Calu3 (cell line): ENCODE results near the gene ZCCHC3. TPM values are rescaled to one million over a fixed set of nuclear protein-coding genes. Genes with fewer than 3 reads are reported as not detected.

ENCODE experiments used
- BruUV-seq: library from RNA; stranded (reverse); fragments of 400-500 nt; replicated peaks from 2 replicates; lab custom pipeline; 2021; lab: Mats Ljungman, UMichigan
- CTCF ChIA-PET: fragments of 300-600 bp; sonication (Branson Sonifier 250); formaldehyde crosslinking; loops from one replicate; lab custom pipeline; 2022; ENCODE audit warnings: antibody characterized with exemption; lab: Charles Lee
- DNase-seq: peaks from one replicate; pipeline ENCODE4 v3.0.0; 2022
- H3K27ac Mint-ChIP-seq: one replicate; pipeline ENCODE4 v1.8.0; 2022; ENCODE audit warnings: mixed read lengths; ENCODE audit not compliant: unreplicated experiment
- H3K27me3 Mint-ChIP-seq: one replicate; pipeline ENCODE4 v1.8.0; 2022; ENCODE audit warnings: mixed read lengths; ENCODE audit not compliant: unreplicated experiment
- H3K36me3 Mint-ChIP-seq: one replicate; pipeline ENCODE4 v1.8.0; 2022; ENCODE audit warnings: mild to moderate bottlenecking, moderate library complexity, mixed read lengths; ENCODE audit not compliant: insufficient read depth, unreplicated experiment
- H3K4me1 Mint-ChIP-seq: one replicate; pipeline ENCODE4 v1.8.0; 2022; ENCODE audit warnings: mild to moderate bottlenecking, low read depth, mixed read lengths; ENCODE audit not compliant: unreplicated experiment
- H3K4me3 Mint-ChIP-seq: one replicate; pipeline ENCODE4 v1.8.0; 2022; ENCODE audit warnings: mild to moderate bottlenecking, low read depth, moderate library complexity, mixed read lengths; ENCODE audit not compliant: unreplicated experiment
- H3K9me3 Mint-ChIP-seq: one replicate; pipeline ENCODE4 v1.8.0; 2022; ENCODE audit warnings: low read depth, mixed read lengths; ENCODE audit not compliant: unreplicated experiment
- CTCF ChIP-seq: fragments of 200-600 bp; IDR thresholded peaks from one replicate; pipeline ENCODE4 v1.8.0; 2022; ENCODE audit warnings: antibody characterized with exemption; ENCODE audit not compliant: unreplicated experiment
- intact Hi-C: fragments of 100-400 bp; cut with micrococcal nuclease; formaldehyde crosslinking; loops from one replicate; pipeline ENCODE4 v1.10.0; 2022; ENCODE audit not compliant: unreplicated experiment
- total RNA-seq: library from RNA; stranded (reverse); gene quantifications from 2 replicates; pipeline ENCODE4 v1.2.3, GENCODE V29; 2022

ZCCHC3 gene
- total RNA-seq, 1 experiment from 2014 or later, result 10.9 TPM

DNA sequence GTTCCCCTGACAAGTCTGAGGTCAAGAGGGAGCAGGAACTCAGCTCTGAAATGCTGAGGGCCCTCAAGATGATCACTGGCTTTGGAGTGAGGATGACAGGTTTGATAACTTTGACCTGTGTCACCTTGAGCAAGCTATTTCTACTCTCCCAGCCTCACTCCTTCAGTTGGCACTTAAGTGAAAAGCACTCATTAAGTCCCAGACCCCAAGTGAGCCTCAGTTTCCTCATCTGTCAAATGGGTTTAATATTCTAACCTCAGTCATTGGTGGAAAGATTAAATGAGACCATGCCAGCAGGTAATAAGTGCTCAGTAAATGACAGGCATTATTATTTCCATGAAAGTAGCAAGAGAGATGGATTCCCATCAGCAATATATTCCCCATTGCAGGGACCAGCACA is 25.8 kb upstream of the ZCCHC3 start:
- no peak for TF ChIP-seq CTCF
- BruUV-seq, result no TSS peak
- intact Hi-C loops, result no loop called here
- no peak overlapping the region for H3K4me3 Mint-ChIP-seq
- H3K9me3 Mint-ChIP-seq, result no peaks in the 10 kb centered on the region
- H3K27me3 Mint-ChIP-seq, result no peaks in the 10 kb centered on the region
- no peak for DNase-seq
- CTCF ChIA-PET, result no interaction called here
- H3K27ac Mint-ChIP-seq, result no peak overlapping the region
- H3K36me3 Mint-ChIP-seq, result no peaks in the 10 kb centered on the region
- H3K4me1 Mint-ChIP-seq, result peaks cover 7% of the 10 kb centered on the region

DNA sequence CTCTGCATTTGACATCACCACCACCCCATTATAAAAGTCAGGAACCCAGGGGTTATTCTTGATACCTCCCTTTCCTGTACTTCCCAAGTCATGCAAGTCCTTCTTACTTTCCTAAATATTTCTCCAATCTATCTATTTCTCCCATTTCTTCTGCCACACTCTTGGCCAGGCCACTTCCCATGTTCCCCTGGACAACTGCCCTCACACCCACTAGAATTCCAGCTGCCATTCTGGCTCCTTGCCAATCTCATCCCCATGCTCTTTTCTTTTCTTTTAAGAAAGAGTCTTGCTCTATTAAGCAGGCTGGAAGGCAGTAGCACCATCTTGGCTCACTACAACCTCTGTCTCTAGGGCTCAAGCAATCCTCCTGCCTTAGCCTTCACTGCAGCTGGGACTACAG is 24.7 kb upstream of the ZCCHC3 start:
- H3K9me3 Mint-ChIP-seq, result no peaks in the 10 kb centered on the region
- H3K27ac Mint-ChIP-seq, result no peak overlapping the region
- BruUV-seq, result no TSS peak
- H3K27me3 Mint-ChIP-seq, result no peaks in the 10 kb centered on the region
- DNase-seq, result no peak
- no peak overlapping the region for H3K4me3 Mint-ChIP-seq
- no peaks in the 10 kb centered on the region for H3K4me1 Mint-ChIP-seq
- intact Hi-C loops, result no loop called here
- no peak for TF ChIP-seq CTCF
- CTCF ChIA-PET, result no interaction called here
- H3K36me3 Mint-ChIP-seq, result no peaks in the 10 kb centered on the region

GRCh38 chr20:273884-274283 is 23.5 kb upstream of the ZCCHC3 start:
- DNase-seq, result no peak
- CTCF ChIA-PET, result no interaction called here
- H3K27ac Mint-ChIP-seq, result no peak overlapping the region
- TF ChIP-seq CTCF, result no peak
- H3K4me1 Mint-ChIP-seq, result no peaks in the 10 kb centered on the region
- no peak overlapping the region for H3K4me3 Mint-ChIP-seq
- BruUV-seq, result no TSS peak
- H3K9me3 Mint-ChIP-seq, result no peaks in the 10 kb centered on the region
- H3K36me3 Mint-ChIP-seq, result no peaks in the 10 kb centered on the region
- no peaks in the 10 kb centered on the region for H3K27me3 Mint-ChIP-seq
- intact Hi-C loops, result no loop called here

DNA sequence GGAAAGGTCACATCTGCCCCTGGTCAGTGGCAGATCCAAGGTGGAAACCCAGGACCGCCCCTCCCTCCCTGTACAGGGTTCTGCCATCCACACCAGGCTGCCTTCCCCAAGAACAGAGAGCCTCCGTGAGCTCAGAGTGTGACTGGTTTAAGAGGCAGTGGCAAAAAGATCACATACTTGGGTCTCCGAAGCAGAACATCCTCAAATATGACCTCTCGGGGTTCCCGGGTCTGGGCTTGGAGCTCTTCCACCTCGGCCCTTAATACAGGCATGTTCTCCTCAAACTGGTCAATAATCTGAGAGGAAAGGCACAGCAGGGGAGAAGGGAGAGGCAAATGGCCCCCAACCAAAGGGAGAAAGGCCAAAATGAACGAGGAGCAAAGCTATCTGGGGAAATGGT is 21.6 kb upstream of the ZCCHC3 start:
- Mint-ChIP-seq H3K4me3 (no peak overlapping the region), H3K36me3 (no peaks in the 10 kb centered on the region), H3K27me3 (no peaks in the 10 kb centered on the region), H3K4me1 (no peaks in the 10 kb centered on the region), H3K27ac (no peak overlapping the region), H3K9me3 (no peaks in the 10 kb centered on the region)
- intact Hi-C loops, result no loop called here
- no peak for DNase-seq
- no TSS peak for BruUV-seq
- TF ChIP-seq CTCF, result no peak
- CTCF ChIA-PET, result no interaction called here
